Measurements from ENCODE around the gene RALA. TPM values are rescaled to one million over a fixed set of nuclear protein-coding genes. Genes with fewer than 3 reads are reported as not detected.

Gene RALA
- total RNA-seq, 1 experiment from 2014 or later = 12.3 TPM

DNA sequence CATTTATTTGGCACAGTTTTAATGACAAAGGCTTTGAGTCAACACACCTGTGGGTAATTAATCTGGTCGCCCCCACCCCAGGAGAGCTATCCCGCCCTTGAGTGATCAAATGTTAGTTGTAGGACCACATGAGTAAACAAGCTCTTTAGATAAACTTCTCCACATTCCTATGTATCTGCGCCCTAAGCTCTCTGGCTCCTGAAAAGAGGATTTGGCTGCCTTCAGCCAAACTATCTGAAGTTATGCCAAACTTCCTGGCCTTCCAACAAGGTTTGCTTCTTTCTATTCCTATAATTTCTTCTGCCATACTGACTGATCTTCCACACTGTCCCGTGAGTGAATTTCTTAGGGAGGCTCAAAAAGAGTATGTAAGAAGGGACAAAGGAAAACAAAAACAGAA, 134.2 kb downstream of the RALA start:
- no peak overlapping the region for H3K4me3 ChIP-seq (ENCODE audit: insufficient read depth, low read depth, low read length)
- no peaks in the 10 kb centered on the region; the same call in 1 of the 2 replicates for H3K27me3 ChIP-seq (ENCODE audit: control insufficient read depth, insufficient read depth, low read length)
- DNase-seq = no peak
- no peaks in the 10 kb centered on the region for H3K36me3 ChIP-seq (replicated peaks; ENCODE audit: control insufficient read depth, insufficient read depth, low read length)

Other genes starting within 250 kb of the RALA start
- 16.1 and 26.0 TPM in 2 replicates for gene YAE1, start 57.2 kb upstream of the RALA start, total RNA-seq (2014; rRNA removed; shearing (Covaris generic))

Measured in H7 (cell line).